Heart right ventricle (tissue), 16 donors: ENCODE data around the gene PFKP. TPM values are rescaled to one million over a fixed set of nuclear protein-coding genes. Genes with fewer than 3 reads are reported as not detected.
A peak's percentile ranks its signal among the peaks of the same experiment; 100 is the strongest.

Experiments
- ATAC-seq, 8 donors: fragments of 200-7000 bp; cut with Tn5 transposase; one replicate each; pipeline ENCODE4 v1.9.1; 2020; ENCODE audit warnings: mild to moderate bottlenecking in 8 of 8, moderate library complexity in 8 of 8, moderate number of reproducible peaks in 1 of 8
- DNase-seq, 2 donors: peaks; one replicate each; pipeline ENCODE4 v3.0.0-alpha.2; 2020
- H3K27ac ChIP-seq, 10 donors: fragments of 200-600 bp; sonication (generic) in 2 of 10; one replicate each; pipeline versions ENCODE4 v1.5.0 to v1.8.0; 2020 to 2022; ENCODE audit warnings: mild to moderate bottlenecking in 3 of 10
- H3K27me3 ChIP-seq, 7 donors: fragments of 200-600 bp; one replicate each; pipeline ENCODE4 v1.8.0; 2021 to 2022; ENCODE audit warnings: mild to moderate bottlenecking in 2 of 7
- H3K36me3 ChIP-seq, 9 donors: fragments of 200-600 bp; sonication (generic) in 1 of 9; one replicate each; pipeline versions ENCODE4 v1.5.0 to v1.8.0; 2020 to 2022; ENCODE audit warnings: mild to moderate bottlenecking in 2 of 9
- H3K4me1 ChIP-seq, 9 donors: fragments of 200-600 bp; sonication (generic) in 1 of 9; one replicate each; pipeline versions ENCODE4 v1.5.0 to v1.8.0; 2020 to 2022; ENCODE audit warnings: mild to moderate bottlenecking in 4 of 9
- H3K4me3 ChIP-seq, 10 donors: fragments of 200-600 bp; sonication (generic) in 2 of 10; one replicate each; pipeline versions ENCODE4 v1.5.0 to v1.8.0; 2020 to 2022; ENCODE audit warnings: mild to moderate bottlenecking in 7 of 10, moderate library complexity in 2 of 10
- H3K9me3 ChIP-seq, 11 donors: fragments of 200-600 bp in 10 of 11; sonication (generic) in 2 of 11; one replicate each; pipeline versions ENCODE4 v1.5.0 to v1.8.0; 2013 to 2022; ENCODE audit warnings: mild to moderate bottlenecking in 2 of 11, control low read depth in 1 of 11, moderate library complexity in 1 of 11
- CTCF ChIP-seq, 9 donors: fragments of 200-600 bp; sonication (generic) in 2 of 9; IDR thresholded peaks; one replicate each; pipeline versions ENCODE4 v1.5.0 to v1.8.0; 2021 to 2022; ENCODE audit warnings: antibody characterized with exemption in 9 of 9, mild to moderate bottlenecking in 5 of 9, moderate library complexity in 1 of 9
- WGBS, 2 donors: extraction: QIAGEN DNeasy Blood & Tissue Kit; methylation state at CpG; one replicate each; pipeline ENCODE4 v1.1.7; 2013; ENCODE audit warnings: inconsistent platforms in 1 of 2; 5-methylcytosine and 5-hydroxymethylcytosine counted together
- intact Hi-C, 10 donors: fragments of 100-400 bp; cut with DNase I; formaldehyde crosslinking; loops; one replicate each; pipeline versions ENCODE4 v1.11.1 to v1.14.2; 2022
- polyA plus RNA-seq, 2 donors: library from polyadenylated mRNA; stranded (reverse); fragments of 200-250 nt; gene quantifications; one replicate each; pipeline ENCODE4 v1.2.3, GENCODE V29; 2013
- total RNA-seq, 10 donors: library from RNA; stranded (reverse); fragmentation: NEBNext Ultra II Directional in 3 of 10; extraction: Animal tissue kit (Norgen Biotek cat#: 25700) in 3 of 10; gene quantifications; one replicate each; pipeline versions ENCODE4 v1.2.1 to v1.2.4, GENCODE V29; 2021 to 2023
- donor health status: Arrhythmogenic right ventricular cardiomyopathy.
- donor health status: ischemic (EF 13 %, LVEDD 7.1; RV severe dilation, severe dysfunction).
- donor health status: healthy with polysubstance abuse.
- donor health status: DM: no; HTN: yes; CAD: no.
- donor health status: DM: no; HTN: no; CAD: no.
- donor health status: ischemic (EF 25% LVEDD 6.9; RV normal size, moderate dysfunction).
- donor health status: ischemic (EF 25% LVEDD 5.7; RV mildly dilated, moderate dysfunction).
- donor health status: healthy.
- donor health status: DM: yes; HTN: yes; CAD: no.
- donor health status: Ischemic cardiomyopathy.
- donor health status: ischemic (EF 35%, LVEDD 5.7; RV mildly dilated, moderate dysfunction).
- donor health status: nonischemic (EF 11% LVEDD 7.7; RV severe dilation, severe dysfunction).
- donor health status: DM: yes; HTN: yes; CAD: no.
- donor health status: PGD.
- donor health status: ischemic (EF 29% LVEDD 5.4; RV normal size, mild dysfunction).
- donor health status: nonischemic (EF 23%, LVEDD 6.1; RV moderate dilation, normal function).

The PFKP gene
- total and polyA plus RNA-seq, 12 donors = 68.3 to 316 (median 220) TPM

- H3K9me3 ChIP-seq = no peaks in the 10 kb centered on the region
- H3K4me1 ChIP-seq = peaks cover 0 to 6% (median 0%) of the 10 kb centered on the region in 9 donors
- no peak for TF ChIP-seq CTCF (IDR thresholded peaks at IDR 0.05)
- no peak overlapping the region for H3K27ac ChIP-seq
- DNase-seq = no peak
- H3K27me3 ChIP-seq = no peaks in the 10 kb centered on the region
- ATAC-seq = no peak
- WGBS, 2 donors = 96% methylated on average over 10 of the region's 10 CpGs
- intact Hi-C loops = no loop called here
- peaks cover 0 to 100% (median 53%) of the 10 kb centered on the region in 9 donors for H3K36me3 ChIP-seq
- no peak overlapping the region for H3K4me3 ChIP-seq
These were observed 87.3 kb downstream of the PFKP start for GRCh38 chr10:3154666-3155065.

DNA sequence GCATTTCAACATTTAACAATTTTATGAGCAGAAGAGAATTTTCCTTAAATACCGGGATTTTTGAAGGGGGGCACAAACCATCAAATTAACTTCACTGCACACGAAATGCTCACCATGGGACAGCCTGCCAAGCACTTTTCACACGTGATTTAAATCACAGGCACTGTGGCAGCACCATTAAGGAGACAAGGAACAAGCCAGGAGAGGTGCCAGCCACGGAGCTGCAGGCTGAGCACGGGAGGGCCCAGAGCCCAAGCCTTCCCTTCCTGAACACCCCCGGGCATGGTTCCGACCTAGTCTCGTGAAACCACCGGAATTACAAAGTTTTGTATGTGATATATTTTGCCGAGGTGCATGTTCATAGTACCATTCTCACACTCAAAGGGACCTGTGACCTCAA lies 91.8 kb downstream of the PFKP start:
- Histone ChIP-seq H3K4me3 (no peak overlapping the region), H3K4me1 (peaks cover 0 to 6% (median 0%) of the 10 kb centered on the region in 9 donors), H3K9me3 (no peaks in the 10 kb centered on the region), H3K27ac (no peak overlapping the region), H3K36me3 (peaks cover 0 to 100% (median 54%) of the 10 kb centered on the region in 9 donors), H3K27me3 (no peaks in the 10 kb centered on the region)
- TF ChIP-seq CTCF (IDR thresholded peaks at IDR 0.05) = no peak
- 70 to 78% methylated on average over 10 of the region's 10 CpGs for WGBS, 2 donors
- ATAC-seq = peak in 7 of 8 donors; percentile 55 to 91 (median 73)
- DNase-seq = no peak
- intact Hi-C loops = no loop called here

DNA sequence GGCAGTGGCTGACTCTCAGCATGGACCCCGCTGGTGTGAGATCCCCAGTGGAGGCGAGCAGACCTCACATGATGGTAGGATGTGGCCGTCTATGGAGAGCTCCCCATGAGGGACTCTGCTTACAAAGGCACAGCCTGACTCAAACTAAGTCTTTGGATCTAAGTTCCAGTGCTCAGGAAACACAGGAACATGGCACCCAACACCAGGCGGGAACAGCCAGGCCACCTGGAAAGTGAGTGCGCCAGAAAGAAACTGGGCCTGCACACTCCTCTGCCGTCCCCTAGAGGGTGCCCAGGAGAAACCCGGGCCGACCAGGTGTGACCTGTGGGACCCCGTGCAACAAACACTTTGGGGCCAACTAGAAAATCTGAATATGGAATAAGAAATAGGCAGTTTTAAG lies 95.2 kb downstream of the PFKP start:
- peaks cover 0 to 100% (median 63%) of the 10 kb centered on the region in 9 donors for H3K36me3 ChIP-seq
- no peaks in the 10 kb centered on the region for H3K9me3 ChIP-seq
- no peak overlapping the region for H3K27ac ChIP-seq
- no peak overlapping the region for H3K4me3 ChIP-seq
- WGBS, 2 donors = 94% methylated on average over 9 of the region's 9 CpGs
- no peaks in the 10 kb centered on the region for H3K27me3 ChIP-seq
- intact Hi-C loops = no loop called here
- ATAC-seq = peak in 1 of 8 donors; percentile 13
- no peak for DNase-seq
- H3K4me1 ChIP-seq = peaks cover 0 to 6% (median 0%) of the 10 kb centered on the region in 9 donors
- TF ChIP-seq CTCF (IDR thresholded peaks at IDR 0.05) = no peak

DNA sequence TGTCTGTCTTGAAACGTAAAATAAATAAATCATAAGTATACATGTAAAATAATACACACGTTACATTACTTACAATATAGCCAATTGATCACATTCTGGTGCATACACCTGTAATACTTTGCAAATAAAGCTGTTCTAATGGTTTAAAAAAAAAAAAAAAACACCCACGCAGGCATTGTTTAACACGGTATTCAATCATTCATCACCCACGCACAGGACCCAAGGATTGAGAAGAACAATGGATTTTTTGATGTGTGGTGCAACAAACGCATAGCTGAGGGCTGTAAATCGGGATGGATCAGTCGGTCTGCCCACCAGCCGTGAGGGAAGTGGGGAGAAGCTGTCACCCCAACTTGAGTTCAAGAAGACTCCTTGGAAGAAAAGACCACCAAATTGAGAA lies 96.5 kb downstream of the PFKP start:
- WGBS, 2 donors = 85 to 88% methylated on average over 9 of the region's 9 CpGs
- ATAC-seq = no peak
- TF ChIP-seq CTCF (IDR thresholded peaks at IDR 0.05) = no peak
- Histone ChIP-seq H3K27ac (no peak overlapping the region), H3K4me1 (peaks cover 0 to 5% (median 0%) of the 10 kb centered on the region in 9 donors), H3K9me3 (no peaks in the 10 kb centered on the region), H3K4me3 (no peak overlapping the region), H3K36me3 (peaks cover 0 to 100% (median 68%) of the 10 kb centered on the region in 9 donors), H3K27me3 (no peaks in the 10 kb centered on the region)
- intact Hi-C loops = no loop called here
- DNase-seq = no peak
